Adrenal gland (tissue), 12 donors: ENCODE data around the gene ARHGEF10L. TPM values are rescaled to one million over a fixed set of nuclear protein-coding genes. Genes with fewer than 3 reads are reported as not detected.
A peak's percentile ranks its signal among the peaks of the same experiment; 100 is the strongest.

Source experiments
- DNase-seq, 7 donors: peaks; one replicate each; pipeline ENCODE4 v3.0.0-alpha.2; 2019 to 2020
- H3K27ac ChIP-seq, 5 donors: fragments of 200-600 bp; sonication (generic) in 4 of 5; 1 replicate in 3 of 5; 2 replicates in 2 of 5; pipeline versions ENCODE4 v1.5.1 to v1.8.0; 2016 to 2020; ENCODE audit warnings: mild to moderate bottlenecking in 1 of 5
- H3K27me3 ChIP-seq: fragments of 200-600 bp; 2 replicates; pipeline ENCODE4 v1.8.0; 2021
- H3K36me3 ChIP-seq, 2 donors: fragments of 200-600 bp; replicated peaks in 1 of 2; 1 replicate in 1 of 2; 2 replicates in 1 of 2; pipeline versions ENCODE4 v1.5.1 to v1.8.0; 2018 to 2022
- H3K4me1 ChIP-seq, 2 donors: fragments of 200-600 bp; replicated peaks in 1 of 2; 1 replicate in 1 of 2; 2 replicates in 1 of 2; pipeline versions ENCODE4 v1.5.1 to v1.8.0; 2018 to 2021
- H3K4me3 ChIP-seq, 4 donors: fragments of 200-600 bp; sonication (generic) in 3 of 4; one replicate each; pipeline ENCODE4 v1.5.1; 2016 to 2018
- H3K9me3 ChIP-seq, 3 donors: fragments of 200-600 bp; sonication (generic) in 1 of 3; replicated peaks in 1 of 3; 1 replicate in 2 of 3; 2 replicates in 1 of 3; pipeline versions ENCODE4 v1.5.1 to v1.8.0; 2016 to 2021
- CTCF ChIP-seq, 6 experiments: fragments of 450-650 bp in 4 of 6; fragments of 200-600 bp in 2 of 6; sonication (generic) in 1 of 6; IDR thresholded peaks; 1 replicate in 5 of 6; 2 replicates in 1 of 6; pipeline versions ENCODE4 v1.5.1 to v1.8.0; 2016 to 2021; ENCODE audit warnings: antibody characterized with exemption in 6 of 6, mild to moderate bottlenecking in 2 of 6, moderate library complexity in 1 of 6
- POLR2A ChIP-seq, 2 donors: fragments of 450-650 bp; IDR thresholded peaks; one replicate each; pipeline ENCODE4 v1.6.1; 2017; ENCODE audit warnings: antibody characterized with exemption in 2 of 2, mild to moderate bottlenecking in 2 of 2, moderate library complexity in 1 of 2
- WGBS, 4 donors: extraction: QIAGEN DNeasy Blood & Tissue Kit in 2 of 4; methylation state at CpG; one replicate each; pipeline versions ENCODE4 v1.1.5 to v1.1.7; 2013 to 2017; 5-methylcytosine and 5-hydroxymethylcytosine counted together
- intact Hi-C, 2 donors: fragments of 100-400 bp; cut with DNase I; formaldehyde crosslinking; loops; one replicate each; pipeline versions ENCODE4 v1.14.1 to v1.15.0; 2022 to 2023
- polyA plus RNA-seq, 3 donors: library from polyadenylated mRNA; stranded (reverse); fragments of 200-250 nt in 2 of 3; fragments of 350-450 nt in 1 of 3; fragmentation: Illumina TruSeq in 1 of 3; extraction: RNeasy Lipid Tissue Mini Kit (QIAGEN cat#74804) in 1 of 3; gene quantifications; one replicate each; pipeline ENCODE4 v1.2.3, GENCODE V29; 2013 to 2014
- total RNA-seq, 9 donors: library from RNA; depleted of rRNA in 4 of 9; stranded (reverse); fragments of >200 nt in 4 of 9; fragments of 120-200 nt in 1 of 9; fragmentation: NEBNext Ultra II Directional in 1 of 9; extraction: Animal tissue kit (Norgen Biotek cat#: 25700) in 1 of 9; gene quantifications; one replicate each; pipeline versions ENCODE4 v1.1.0 to v1.2.4, GENCODE V29; 2013 to 2023
- donor health status: healthy with polysubstance abuse.
- donor health status: Bipolar disorder and iron deficiency.
- donor health status: DM: yes; HTN: yes; CAD: no.
- donor health status: DM: no; HTN: no; CAD: no.
- donor health status: DM: no; HTN: no; CAD: no.
- donor health status: DM: yes; HTN: yes; CAD: no.

ARHGEF10L gene
- total and polyA plus RNA-seq, 12 donors = 1.7 to 54.9 (median 30.1) TPM

GRCh38 chr1:17520473-17521319 is 18.8 kb upstream of the ARHGEF10L start:
- H3K4me1 ChIP-seq = peaks cover 0 to 4% of the 10 kb centered on the region in 2 donors
- DNase-seq = no peak
- no peaks in the 10 kb centered on the region for H3K9me3 ChIP-seq
- H3K4me3 ChIP-seq = no peak overlapping the region
- H3K27me3 ChIP-seq = no peaks in the 10 kb centered on the region
- no peaks in the 10 kb centered on the region for H3K36me3 ChIP-seq
- no peak for TF ChIP-seq POLR2A (IDR thresholded peaks at IDR 0.05)
- no peak for TF ChIP-seq CTCF (IDR thresholded peaks at IDR 0.05)
- no peak overlapping the region for H3K27ac ChIP-seq
- WGBS, 4 donors = 68 to 81% (median 71%) methylated on average over 10 to 13 of the region's 13 CpGs
- intact Hi-C loops = no loop called here

- DNase-seq = no peak
- intact Hi-C loops = no loop called here
Observed at GRCh38 chr1:17521946-17522612, 17.4 kb upstream of the ARHGEF10L start.

GRCh38 chr1:17523321-17524041 is 16.0 kb upstream of the ARHGEF10L start:
- Histone ChIP-seq H3K27ac (peak overlapping the region in 1 of 5 donors; percentile 46), H3K9me3 (no peaks in the 10 kb centered on the region), H3K4me1 (peaks cover 5 to 9% of the 10 kb centered on the region in 2 donors), H3K27me3 (no peaks in the 10 kb centered on the region), H3K36me3 (no peaks in the 10 kb centered on the region), H3K4me3 (no peak overlapping the region)
- 71 to 81% (median 75%) methylated on average over 7 of the region's 7 CpGs for WGBS, 4 donors
- intact Hi-C loops = no loop called here
- TF ChIP-seq CTCF (IDR thresholded peaks at IDR 0.05) = no peak
- no peak for TF ChIP-seq POLR2A (IDR thresholded peaks at IDR 0.05)
- DNase-seq = peak in 4 of 7 donors; percentile 34 to 49 (median 43)

More at GRCh38 chr1:17521946-17522612, 17.4 kb upstream of the ARHGEF10L start:
- WGBS, 4 donors = 65 to 67% (median 66%) methylated on average over 14 to 19 of the region's 19 CpGs
- no peak for TF ChIP-seq CTCF (IDR thresholded peaks at IDR 0.05)
- TF ChIP-seq POLR2A (IDR thresholded peaks at IDR 0.05) = no peak
- Histone ChIP-seq H3K4me1 (peaks cover 2 to 6% of the 10 kb centered on the region in 2 donors), H3K9me3 (no peaks in the 10 kb centered on the region), H3K4me3 (no peak overlapping the region), H3K36me3 (no peaks in the 10 kb centered on the region), H3K27ac (no peak overlapping the region), H3K27me3 (no peaks in the 10 kb centered on the region)

GRCh38 chr1:17524645-17525044 is 14.9 kb upstream of the ARHGEF10L start:
- Histone ChIP-seq H3K4me1 (peaks cover 5 to 9% of the 10 kb centered on the region in 2 donors), H3K27me3 (no peaks in the 10 kb centered on the region), H3K36me3 (no peaks in the 10 kb centered on the region), H3K9me3 (no peaks in the 10 kb centered on the region), H3K4me3 (no peak overlapping the region), H3K27ac (no peak overlapping the region)
- DNase-seq = no peak
- no peak for TF ChIP-seq CTCF (IDR thresholded peaks at IDR 0.05)
- TF ChIP-seq POLR2A (IDR thresholded peaks at IDR 0.05) = no peak
- WGBS, 4 donors = 82 to 94% (median 84%) methylated on average over 2 of the region's 2 CpGs
- intact Hi-C loops = no loop called here
